Breast epithelium (tissue), 3 donors: ENCODE results near the gene RTBDN.

Source experiments
- POLR2A ChIP-seq: fragments of 450-650 bp; IDR thresholded peaks from one replicate; pipeline ENCODE4 v1.6.1; 2016; ENCODE audit warnings: antibody characterized with exemption, mild to moderate bottlenecking, moderate library complexity
- POLR2AphosphoS5 ChIP-seq, 3 donors: sonication (generic); formaldehyde crosslinking; IDR thresholded peaks; one replicate each; pipeline ENCODE4 v1.6.1; 2017; ENCODE audit warnings: antibody characterized with exemption in 3 of 3
- TF ChIP-seq, protein P1 (sequence below), 3 donors: fragments of 450-650 bp; IDR thresholded peaks; one replicate each; pipeline ENCODE4 v1.5.1; 2016 to 2017; ENCODE audit warnings: antibody characterized with exemption in 3 of 3, mild to moderate bottlenecking in 3 of 3, moderate library complexity in 3 of 3

DNA sequence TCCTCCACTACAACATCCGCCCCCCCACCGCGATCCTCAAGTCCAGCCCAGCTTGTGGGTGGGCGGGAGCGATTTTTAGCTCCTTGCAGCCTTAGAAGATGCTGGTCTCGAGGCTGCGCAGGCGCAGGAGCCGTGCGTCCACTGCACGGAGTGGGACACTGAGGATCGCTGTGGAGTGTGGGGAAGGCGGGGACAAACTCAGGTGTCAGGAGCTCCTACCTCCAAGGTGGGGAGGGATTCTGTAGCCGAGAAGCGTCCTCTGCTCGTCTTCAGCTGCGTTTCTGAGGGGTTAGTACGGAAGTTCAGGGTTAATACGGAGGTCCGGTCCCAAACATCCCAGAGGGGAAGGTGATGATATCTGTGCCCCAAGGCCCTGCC is at the start of gene RTBDN:
- TF ChIP-seq, protein P1, sequence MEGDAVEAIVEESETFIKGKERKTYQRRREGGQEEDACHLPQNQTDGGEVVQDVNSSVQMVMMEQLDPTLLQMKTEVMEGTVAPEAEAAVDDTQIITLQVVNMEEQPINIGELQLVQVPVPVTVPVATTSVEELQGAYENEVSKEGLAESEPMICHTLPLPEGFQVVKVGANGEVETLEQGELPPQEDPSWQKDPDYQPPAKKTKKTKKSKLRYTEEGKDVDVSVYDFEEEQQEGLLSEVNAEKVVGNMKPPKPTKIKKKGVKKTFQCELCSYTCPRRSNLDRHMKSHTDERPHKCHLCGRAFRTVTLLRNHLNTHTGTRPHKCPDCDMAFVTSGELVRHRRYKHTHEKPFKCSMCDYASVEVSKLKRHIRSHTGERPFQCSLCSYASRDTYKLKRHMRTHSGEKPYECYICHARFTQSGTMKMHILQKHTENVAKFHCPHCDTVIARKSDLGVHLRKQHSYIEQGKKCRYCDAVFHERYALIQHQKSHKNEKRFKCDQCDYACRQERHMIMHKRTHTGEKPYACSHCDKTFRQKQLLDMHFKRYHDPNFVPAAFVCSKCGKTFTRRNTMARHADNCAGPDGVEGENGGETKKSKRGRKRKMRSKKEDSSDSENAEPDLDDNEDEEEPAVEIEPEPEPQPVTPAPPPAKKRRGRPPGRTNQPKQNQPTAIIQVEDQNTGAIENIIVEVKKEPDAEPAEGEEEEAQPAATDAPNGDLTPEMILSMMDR (IDR thresholded peaks at IDR 0.05), result no peak
- no peak for TF ChIP-seq POLR2AphosphoS5 (IDR thresholded peaks at IDR 0.05)
- no peak for TF ChIP-seq POLR2A
